HepG2 (cell line): ENCODE measurements around the gene RHBDD3. TPM values are rescaled to one million over a fixed set of nuclear protein-coding genes. Genes with fewer than 3 reads are reported as not detected.
A peak's percentile ranks its signal among the peaks of the same experiment; 100 is the strongest.

ENCODE experiments used
- CERS6 ChIP-seq: sonication (generic); formaldehyde crosslinking; IDR thresholded peaks from 2 replicates; pipeline ENCODE4 v1.5.0; 2020; ENCODE audit warnings: missing genetic modification reagents
- FOXO1 ChIP-seq: sonication (generic); formaldehyde crosslinking; IDR thresholded peaks from 2 replicates; pipeline ENCODE4 v1.4.0; 2020; ENCODE audit warnings: missing genetic modification reagents
- HBP1 ChIP-seq: IDR thresholded peaks from 2 replicates; pipeline ENCODE4 v1.6.1; 2016; ENCODE audit warnings: low read depth, control low read depth
- HMG20A ChIP-seq: IDR thresholded peaks from 2 replicates; pipeline ENCODE4 v1.6.1; 2016; ENCODE audit warnings: borderline replicate concordance
- MXD3 ChIP-seq: IDR thresholded peaks from 2 replicates; pipeline ENCODE4 v1.6.1; 2016; ENCODE audit warnings: mild to moderate bottlenecking, missing biosample characterization, missing genetic modification reagents
- PPARG ChIP-seq: conservative IDR thresholded peaks from 2 replicates; pipeline ENCODE4 v1.6.1; 2016; ENCODE audit warnings: missing biosample characterization, missing genetic modification reagents
- RFXAP ChIP-seq: sonication (generic); formaldehyde crosslinking; IDR thresholded peaks from 2 replicates; pipeline ENCODE4 v1.4.0; 2020; ENCODE audit warnings: missing genetic modification reagents, borderline replicate concordance
- TARDBP ChIP-seq: sonication (generic); formaldehyde crosslinking; IDR thresholded peaks from 2 replicates; pipeline ENCODE4 v1.8.0; 2022; ENCODE audit warnings: mild to moderate bottlenecking, missing genetic modification reagents
- TCF12 ChIP-seq, 2 experiments: fragments of 450-650 bp in 1 of 2; sonication (generic) in 1 of 2; formaldehyde crosslinking in 1 of 2; IDR thresholded peaks; 2 replicates each; pipeline versions ENCODE4 v1.6.1 to v1.8.0; 2017 to 2022; ENCODE audit warnings: antibody characterized with exemption in 1 of 2, mild to moderate bottlenecking in 1 of 2, missing genetic modification reagents in 1 of 2, moderate library complexity in 1 of 2
- YEATS4 ChIP-seq: sonication (generic); formaldehyde crosslinking; IDR thresholded peaks from 2 replicates; pipeline ENCODE4 v1.4.0; 2020; ENCODE audit warnings: missing genetic modification reagents, borderline replicate concordance
- ZBTB49 ChIP-seq: sonication (generic); formaldehyde crosslinking; IDR thresholded peaks from 2 replicates; pipeline ENCODE4 v1.4.0; 2020; ENCODE audit warnings: missing genetic modification reagents, borderline replicate concordance
- ZFP1 ChIP-seq: IDR thresholded peaks from 2 replicates; pipeline ENCODE4 v1.6.1; 2016
- ZFP82 ChIP-seq: sonication (generic); formaldehyde crosslinking; IDR thresholded peaks from 2 replicates; pipeline ENCODE4 v1.5.1; 2020; ENCODE audit warnings: mild to moderate bottlenecking, missing genetic modification reagents, borderline replicate concordance
- ZHX2 ChIP-seq, 2 experiments: sonication (generic) in 1 of 2; formaldehyde crosslinking in 1 of 2; IDR thresholded peaks; 2 replicates each; pipeline versions ENCODE4 v1.6.1 to v1.9.0; 2014 to 2022; ENCODE audit warnings: antibody characterized with exemption in 1 of 2, borderline replicate concordance in 1 of 2, inconsistent platforms in 1 of 2, low read depth in 1 of 2, missing genetic modification reagents in 1 of 2
- ZNF34 ChIP-seq: sonication (generic); formaldehyde crosslinking; IDR thresholded peaks from 2 replicates; pipeline ENCODE4 v1.4.0; 2020; ENCODE audit warnings: mild to moderate bottlenecking, missing genetic modification reagents, borderline replicate concordance
- ZZZ3 ChIP-seq: sonication (generic); formaldehyde crosslinking; IDR thresholded peaks from 2 replicates; pipeline ENCODE4 v1.4.0; 2020; ENCODE audit warnings: missing genetic modification reagents, mild to moderate bottlenecking, borderline replicate concordance
- polyA plus RNA-seq, 8 experiments: library from polyadenylated mRNA; depleted of rRNA in 3 of 8; stranded (reverse) in 7 of 8; unstranded in 1 of 8; fragments of >200 nt; fragmentation: Illumina TruSeq in 4 of 8; extraction: Trizol in 4 of 8; gene quantifications; 2 replicates each; pipeline versions ENCODE4 v1.2.1 to v1.2.3, GENCODE V29; 2011 to 2016; ENCODE audit warnings: low read depth in 4 of 8, missing spikeins in 1 of 8, mixed read lengths in 1 of 8; ENCODE audit not compliant: insufficient read depth in 1 of 8
- total RNA-seq, 5 experiments: library from RNA; depleted of rRNA; stranded (reverse); fragments of >200 nt; fragmentation: Illumina TruSeq; extraction: Trizol; gene quantifications; 2 replicates each; pipeline ENCODE4 v1.2.3, GENCODE V29; 2016; ENCODE audit warnings: low read depth in 1 of 5

Gene RHBDD3
- total and polyA plus RNA-seq, 2 of the 13 experiments (the other 11 are each of a cell fraction or from before 2014, with no cell fraction given), result 12.1 to 26.7 TPM

GRCh38 chr22:29306175-29306834 lies 38.5 kb upstream of the RHBDD3 start, which contains the start of gene GAS2L1 (continued):
- TF ChIP-seq ZZZ3 (CRISPR knock-in tag) (no peak; the same call in 1 of the 2 replicates), RFXAP (CRISPR knock-in tag) (no peak), ZFP82 (CRISPR knock-in tag) (no peak), ZNF34 (CRISPR knock-in tag) (no peak; the same call in 1 of the 2 replicates), MXD3 (CRISPR knock-in tag) (0 out of 2 replicates have a peak, but pooled peaks have one; percentile 30), ZBTB49 (no peak), TARDBP (peak; percentile 47; the same call in 1 of the 2 replicates), FOXO1 (no peak), CERS6 (CRISPR knock-in tag) (no peak), ZFP1 (CRISPR knock-in tag) (no peak), YEATS4 (CRISPR knock-in tag) (peak; percentile 70), HBP1 (CRISPR knock-in tag) (peak; percentile 55; the same call in 1 of the 2 replicates), ZHX2 (IDR thresholded peaks at IDR 0.05; ENCODE audit: low read depth) (no peak), ZHX2 (CRISPR knock-in tag; IDR thresholded peaks at IDR 0.05; ENCODE audit: borderline replicate concordance) (no peak), TCF12 (IDR thresholded peaks at IDR 0.05) (no peak), TCF12 (CRISPR knock-in tag; IDR thresholded peaks at IDR 0.05) (0 out of 2 replicates have a peak, but pooled peaks have one; percentile 41), HMG20A (CRISPR knock-in tag) (no peak), PPARG (CRISPR knock-in tag) (no peak)
